Measurements from ENCODE around the gene RASL10A.

The RASL10A gene

GRCh38 chr22:29338398-29338797 lies 22.9 kb upstream of the RASL10A start:
- DNase-seq, result no peak

GRCh38 chr22:29337631-29338284 lies 22.3 kb upstream of the RASL10A start:
- DNase-seq, result no peak

GRCh38 chr22:29336751-29337490 lies 21.4 kb upstream of the RASL10A start:
- DNase-seq, result no peak

- no peak for DNase-seq
Measured at GRCh38 chr22:29335656-29336055, 20.2 kb upstream of the RASL10A start.

GRCh38 chr22:29334696-29335344 lies 19.3 kb upstream of the RASL10A start:
- DNase-seq, result no peak

- DNase-seq, result no peak
Measured at GRCh38 chr22:29334148-29334547, 18.7 kb upstream of the RASL10A start.

- no peak for DNase-seq
Measured at GRCh38 chr22:29332886-29333496, 17.5 kb upstream of the RASL10A start.

GRCh38 chr22:29331658-29332300 lies 16.3 kb upstream of the RASL10A start:
- no peak for DNase-seq

- no peak for DNase-seq
Measured at GRCh38 chr22:29331213-29331612, 15.7 kb upstream of the RASL10A start.

GRCh38 chr22:29330753-29331152 lies 15.3 kb upstream of the RASL10A start:
- no peak for DNase-seq

- no peak for DNase-seq
Measured at GRCh38 chr22:29330291-29330690, 14.8 kb upstream of the RASL10A start.

- DNase-seq, result no peak
Measured at GRCh38 chr22:29329581-29329980, 14.1 kb upstream of the RASL10A start.

GRCh38 chr22:29328566-29329500 lies 13.3 kb upstream of the RASL10A start:
- no peak for DNase-seq

- DNase-seq, result no peak
Measured at GRCh38 chr22:29328055-29328454, 12.6 kb upstream of the RASL10A start.

- no peak for DNase-seq
Measured at GRCh38 chr22:29327089-29327764, 11.7 kb upstream of the RASL10A start.

GRCh38 chr22:29326481-29326880 lies 11.0 kb upstream of the RASL10A start:
- no peak for DNase-seq

- DNase-seq, result no peak
Measured at GRCh38 chr22:29325785-29326315, 10.4 kb upstream of the RASL10A start.

GRCh38 chr22:29325356-29325755 lies 9.9 kb upstream of the RASL10A start:
- no peak for DNase-seq

GRCh38 chr22:29323641-29324040 lies 8.1 kb upstream of the RASL10A start:
- DNase-seq, result no peak

GRCh38 chr22:29320546-29320945 lies 5.0 kb upstream of the RASL10A start:
- DNase-seq, result peak; percentile 51

GRCh38 chr22:29319072-29319471 lies 3.6 kb upstream of the RASL10A start:
- no peak for DNase-seq
